NCI-H2227 treated with DMSO at 0.1 percent for 48 hours (cell line): ENCODE measurements around the gene PSENEN.
"Not testable (repeated sequence)": the region's sequence is repeated elsewhere in the genome, so short reads cannot be mapped to it uniquely, and the experiment has no call there.

ENCODE experiments used
- DNase-seq: peaks from one replicate; lab custom pipeline; 2025; lab: John Stamatoyannopoulos, UW

The PSENEN gene

DNA sequence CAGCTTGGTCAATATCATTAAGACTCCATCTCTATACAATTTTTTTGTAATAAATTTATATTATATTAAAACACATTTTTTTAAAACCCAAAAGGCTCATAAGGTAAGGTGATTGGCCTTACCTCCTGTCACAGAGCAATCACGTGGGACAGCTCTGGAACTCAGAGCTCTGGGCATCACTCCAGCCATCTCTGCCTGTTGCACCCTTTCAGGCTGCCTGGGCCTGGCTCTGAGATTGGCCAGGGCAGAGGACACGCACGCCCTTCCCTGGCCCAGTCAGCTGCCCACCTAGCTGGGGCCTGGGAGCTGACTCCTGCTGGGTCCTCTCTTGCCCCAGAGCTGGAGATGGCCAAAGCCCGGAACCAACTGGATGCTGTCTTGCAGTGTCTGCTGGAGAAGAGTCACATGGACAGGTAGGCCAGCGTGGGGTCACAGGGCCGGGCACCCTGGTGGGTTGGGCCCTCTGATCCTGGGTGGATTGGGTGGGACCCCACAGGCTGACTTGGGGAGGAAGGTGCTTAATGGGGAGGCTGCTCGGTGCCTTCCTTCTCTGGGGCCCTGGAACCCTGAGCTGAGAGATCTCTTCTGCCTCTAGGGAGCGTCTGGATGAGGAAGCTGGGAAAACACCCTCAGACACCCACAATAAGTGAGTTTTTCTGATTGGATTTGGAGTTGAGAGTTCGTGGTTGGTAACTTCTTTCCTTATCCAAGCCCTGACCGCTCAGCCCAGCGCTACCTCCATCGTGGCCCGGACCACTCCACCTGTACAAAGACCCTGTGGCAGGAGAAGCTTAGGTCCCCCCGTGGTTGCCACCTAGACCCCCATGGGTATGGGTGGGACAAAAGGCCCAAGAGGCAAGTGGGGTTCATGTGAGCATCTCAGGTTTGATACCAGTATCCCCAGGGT lies 6.6 kb downstream of the PSENEN start:
- DNase-seq = no peak

- no peak for DNase-seq
Observed at GRCh38 chr19:35752746-35753350, 7.4 kb downstream of the PSENEN start.

DNA sequence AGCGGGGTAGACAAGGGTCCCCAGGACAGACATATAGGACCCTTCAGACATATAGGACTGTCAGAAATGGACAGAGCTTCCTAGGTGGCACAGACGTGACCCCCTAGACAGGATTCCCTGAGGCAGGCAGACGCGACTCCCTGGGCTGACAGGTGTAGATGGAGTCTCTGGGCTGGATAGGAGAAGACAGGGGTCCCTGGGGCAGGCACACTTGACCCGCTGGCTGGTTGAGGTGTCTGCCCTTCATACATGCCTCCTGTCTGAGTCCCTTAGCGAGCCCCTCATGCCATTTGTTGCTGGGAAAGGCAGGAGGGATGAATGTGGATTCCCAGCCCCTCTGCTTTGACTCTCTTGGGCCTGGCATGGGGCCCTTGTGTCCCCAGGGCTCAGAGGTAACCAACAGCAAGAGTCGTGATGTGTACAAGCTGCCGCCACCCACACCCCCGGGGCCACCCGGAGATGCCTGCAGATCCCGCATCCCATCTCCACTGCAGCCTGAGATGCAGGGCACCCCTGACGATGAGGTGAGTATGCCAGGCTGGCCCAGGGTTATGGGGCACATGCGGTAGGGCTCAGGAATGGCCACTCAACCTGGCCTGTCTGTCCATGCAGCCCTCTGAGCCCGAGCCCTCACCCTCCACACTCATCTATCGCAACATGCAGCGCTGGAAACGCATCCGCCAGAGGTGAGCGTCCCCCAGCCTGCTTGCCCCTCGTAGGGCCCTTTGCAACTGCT lies 8.4 kb downstream of the PSENEN start:
- no peak for DNase-seq

DNA sequence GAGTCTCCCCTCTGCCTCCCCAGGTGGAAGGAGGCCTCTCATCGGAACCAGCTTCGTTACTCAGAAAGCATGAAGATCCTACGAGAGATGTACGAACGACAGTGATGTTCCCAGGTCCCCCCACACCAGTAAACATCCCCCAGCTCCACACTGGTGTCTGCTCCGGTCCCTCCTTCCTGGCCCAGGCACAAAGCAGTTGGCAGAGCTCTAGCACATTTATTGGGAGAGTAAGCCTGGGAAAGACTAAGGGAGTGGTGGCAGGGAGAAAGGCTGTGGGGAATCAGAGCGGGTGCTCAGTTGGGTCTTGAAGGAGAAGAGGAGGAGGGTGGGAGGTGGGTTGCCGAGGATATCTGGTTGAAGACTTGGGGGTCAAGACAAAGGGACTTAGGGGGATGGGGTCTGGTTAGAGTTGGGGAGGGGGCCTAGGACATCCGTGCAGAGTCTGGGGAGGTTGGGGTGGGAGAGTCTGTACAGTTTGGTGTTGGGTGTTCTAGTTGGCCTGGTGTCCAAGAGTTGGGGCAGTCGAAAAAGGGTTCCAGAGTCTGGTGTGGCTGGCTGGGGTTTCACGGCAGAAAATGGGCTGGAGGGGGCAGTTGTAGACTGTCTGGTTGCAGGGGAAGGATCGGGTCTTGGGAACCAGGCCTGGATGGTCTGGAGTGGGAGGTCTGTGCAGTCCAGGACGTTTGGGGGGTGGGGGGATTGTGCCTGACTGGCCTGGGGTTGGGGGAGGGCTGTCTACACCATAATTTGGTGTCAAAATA lies 9.1 kb downstream of the PSENEN start:
- DNase-seq = no peak

DNA sequence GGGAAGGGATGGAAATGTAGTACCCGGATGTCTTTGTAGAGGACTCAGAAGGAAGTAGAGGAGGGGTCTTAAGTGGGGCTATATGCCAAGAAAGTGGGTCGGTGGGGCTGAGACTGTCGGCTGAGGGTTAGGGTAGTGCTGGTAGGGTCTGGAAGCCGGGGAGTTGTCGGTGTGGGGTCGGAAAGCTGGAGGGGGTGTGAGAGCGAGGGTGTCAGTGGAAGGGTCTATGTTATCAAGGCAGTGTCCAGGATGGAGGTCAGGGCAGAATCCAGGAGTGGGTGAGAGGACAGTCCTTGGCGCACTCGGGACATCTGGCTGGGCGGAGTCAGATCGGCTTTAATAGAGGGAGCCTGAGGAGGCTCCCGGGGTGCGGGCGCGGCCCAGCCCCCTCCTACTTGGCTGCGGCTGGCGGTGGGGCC lies 9.7 kb downstream of the PSENEN start:
- no peak for DNase-seq

DNA sequence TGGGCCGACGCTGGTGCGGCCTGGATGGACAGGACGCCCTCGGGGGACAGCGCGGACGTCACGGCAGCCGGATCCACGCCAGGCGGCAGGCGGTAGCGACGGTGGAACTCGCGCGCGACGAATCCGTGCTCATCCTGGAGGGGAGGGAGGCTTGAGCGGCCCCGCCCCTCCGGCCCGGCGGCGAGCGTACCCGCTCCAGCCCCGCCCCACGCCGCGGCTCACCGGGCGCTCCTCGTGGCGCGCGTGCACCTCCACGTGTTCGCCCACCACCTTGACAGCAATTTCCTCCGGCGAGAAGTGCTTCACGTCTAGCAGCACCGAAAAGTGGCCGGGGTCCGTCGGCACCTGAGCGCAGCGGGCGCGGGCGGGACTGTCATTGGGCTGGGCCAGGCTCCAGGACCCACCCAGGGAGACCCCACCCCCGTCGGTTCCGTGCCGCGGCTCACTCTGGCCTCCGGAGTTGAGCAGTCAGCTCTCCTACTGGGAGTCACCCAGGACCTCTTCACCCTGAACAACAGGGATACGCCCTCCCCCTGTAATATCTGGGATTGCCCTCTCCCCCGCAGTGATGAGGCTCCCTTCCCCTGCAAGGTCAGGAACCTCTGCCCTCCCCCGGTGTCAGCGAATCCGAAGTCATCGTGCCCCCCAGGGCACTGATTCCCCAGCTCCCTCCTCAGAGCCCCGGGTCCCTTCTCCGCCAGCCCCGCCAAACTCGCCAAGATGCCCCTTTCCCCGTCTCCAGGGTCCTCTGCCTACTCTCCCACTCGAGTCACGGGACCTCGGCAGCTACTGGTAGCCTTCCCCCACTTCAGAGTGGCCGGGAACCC lies 10.3 kb downstream of the PSENEN start:
- no peak for DNase-seq

GRCh38 chr19:35756377-35757230 lies 11.2 kb downstream of the PSENEN start, which contains the start of gene HSPB6:
Gene HSPB6, minus strand, starts transcription at chr19:35757029. Its CDS starts 21 bp downstream, at chr19:35757008.
- DNase-seq = no peak

GRCh38 chr19:35757231-35757748 lies 11.8 kb downstream of the PSENEN start:
- no peak for DNase-seq

DNA sequence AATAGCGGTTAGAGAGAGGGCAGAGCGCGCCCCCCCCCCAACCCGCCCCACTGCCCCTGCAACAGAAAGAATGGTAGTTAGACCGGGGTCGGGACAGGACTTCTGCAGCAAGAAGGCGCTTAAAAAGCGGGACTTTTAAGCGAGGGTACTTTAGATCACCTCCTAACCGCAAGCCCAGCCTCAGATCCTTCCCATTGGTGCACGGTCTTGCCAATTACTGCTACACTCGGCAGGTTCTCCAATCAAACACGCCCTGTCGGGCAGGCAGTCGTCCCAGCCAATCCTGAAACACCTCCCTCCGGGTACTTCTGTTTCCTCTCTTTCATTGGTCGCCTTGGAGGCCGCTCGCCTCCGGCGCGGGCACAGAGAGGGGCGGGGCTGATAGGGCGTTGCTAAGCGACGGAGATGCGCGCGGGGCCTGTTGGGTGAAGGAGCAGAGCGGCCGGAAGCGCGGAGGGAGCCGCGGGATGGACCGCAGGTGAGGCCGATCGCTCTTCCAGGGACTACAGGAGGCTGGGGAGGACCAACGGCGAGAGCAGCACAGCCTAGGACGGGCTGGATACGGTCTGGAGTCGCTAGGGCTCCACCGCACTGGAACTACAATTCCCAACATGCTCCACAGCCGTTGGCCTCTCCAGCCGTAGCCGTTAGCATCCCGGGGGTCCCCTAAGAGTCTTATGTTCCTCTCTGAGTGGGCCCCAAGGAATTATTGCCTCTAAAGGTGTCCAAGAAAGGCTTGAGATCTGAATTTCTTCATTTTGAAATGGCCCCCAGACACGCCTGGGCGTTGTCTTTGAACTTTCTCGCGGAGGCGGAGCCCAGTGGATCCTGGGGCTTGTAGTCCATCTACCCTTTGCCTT lies 12.5 kb downstream of the PSENEN start, which contains the start of gene PROSER3:
TSS of gene PROSER3 (plus strand) at position 428 of the 860 bp plus-strand sequence. CDS start at position 468, 40 bp downstream.
- peak; percentile 100 for DNase-seq

DNA sequence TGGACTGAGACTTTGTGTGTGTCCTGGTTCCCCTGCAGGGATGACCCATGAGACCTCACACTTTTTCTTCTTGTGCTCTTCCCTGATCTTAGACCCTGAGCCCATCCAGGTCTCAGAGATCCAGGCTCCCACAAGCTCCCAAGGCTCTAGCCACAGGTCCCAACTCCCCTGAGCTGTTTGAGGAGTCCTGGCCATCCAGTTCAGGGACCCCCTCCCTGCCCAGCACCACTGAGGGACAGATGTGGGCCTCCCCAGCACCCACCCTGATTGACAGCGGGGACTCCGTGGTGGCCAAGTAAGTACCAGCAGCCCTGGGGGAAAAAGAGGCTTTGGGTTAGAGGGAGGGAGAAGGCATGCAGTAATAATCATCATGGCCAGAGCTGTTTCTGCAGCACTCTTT lies 14.2 kb downstream of the PSENEN start:
- no peak for DNase-seq

DNA sequence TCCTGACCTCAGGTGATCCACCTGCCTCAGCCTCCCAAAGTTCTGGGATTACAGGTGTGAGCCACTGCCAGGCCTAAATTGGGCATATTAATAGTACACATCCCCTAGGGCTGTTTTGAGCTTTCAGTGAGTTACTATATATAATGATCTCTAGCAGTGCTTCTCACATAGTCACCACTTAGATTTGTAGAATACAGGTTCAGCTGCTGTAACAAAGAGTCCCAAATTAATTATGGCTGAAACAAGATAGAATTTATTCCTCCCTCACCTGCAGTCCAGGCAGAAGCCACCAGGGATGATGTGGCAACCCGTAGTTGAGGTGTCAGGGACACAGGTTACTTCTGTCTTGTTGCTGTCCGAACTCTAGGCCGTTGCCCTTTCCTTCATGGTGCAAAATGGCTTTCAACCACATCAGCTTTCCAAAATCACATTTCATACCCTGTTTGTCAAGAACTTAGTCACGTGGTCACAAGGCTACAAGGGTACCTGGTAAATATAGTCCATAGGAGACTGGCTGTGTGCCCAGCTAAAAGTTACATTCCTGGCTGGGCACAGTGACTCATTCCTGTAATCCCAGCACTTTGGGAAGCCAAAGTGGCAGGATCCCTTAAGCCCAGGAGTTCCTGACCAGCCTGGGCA lies 15.4 kb downstream of the PSENEN start:
- no peak for DNase-seq

GRCh38 chr19:35764432-35765315 lies 19.2 kb downstream of the PSENEN start:
- DNase-seq = no peak

- no peak for DNase-seq
Observed at GRCh38 chr19:35766571-35767104, 21.2 kb downstream of the PSENEN start.

GRCh38 chr19:35767288-35768081 lies 22.0 kb downstream of the PSENEN start:
- no peak for DNase-seq

DNA sequence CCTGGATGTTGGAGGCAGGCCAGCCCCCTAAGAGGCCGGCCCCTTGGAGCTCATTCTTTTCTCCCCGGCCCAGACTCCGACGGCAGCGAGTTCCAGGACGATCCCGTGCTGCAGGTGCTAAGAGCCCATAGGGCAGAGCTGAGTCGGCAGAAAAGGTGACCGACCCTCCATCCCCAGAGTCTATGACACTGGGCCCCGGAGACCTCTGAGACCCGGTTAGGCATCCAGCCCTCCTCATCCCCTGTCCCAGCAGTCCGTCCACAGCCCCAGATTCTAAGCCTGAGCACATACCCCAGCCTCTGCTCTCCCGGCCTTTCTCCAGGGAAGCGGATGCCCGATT lies 22.6 kb downstream of the PSENEN start:
- no peak for DNase-seq

DNA sequence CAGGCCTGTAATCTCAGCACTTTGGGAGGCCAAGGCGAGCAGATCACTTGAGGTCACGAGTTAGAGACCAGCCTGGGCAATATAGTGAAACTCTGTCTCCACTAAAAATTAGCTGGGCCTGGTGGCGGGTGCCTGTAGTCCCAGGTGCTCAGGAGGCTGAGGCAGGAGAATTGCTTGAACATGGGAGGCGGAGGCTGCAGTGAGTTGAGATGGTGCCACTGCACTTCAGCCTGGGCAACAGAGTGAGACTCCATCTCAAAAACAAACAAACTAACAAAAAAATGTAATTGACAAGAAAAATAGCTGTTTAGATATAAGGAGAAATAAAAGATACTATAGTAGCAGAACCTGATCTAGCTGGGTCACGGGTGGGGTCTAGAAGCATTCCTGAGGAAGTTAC lies 26.9 kb downstream of the PSENEN start:
- not testable (repeated sequence) for DNase-seq
